T-cell (primary cell): ENCODE measurements around the gene KXD1. TPM values are rescaled to one million over a fixed set of nuclear protein-coding genes. Genes with fewer than 3 reads are reported as not detected.

ENCODE experiments used
- ATAC-seq, 4 experiments: fragments of 200-7000 bp in 3 of 4; fragments of 150-1000 bp in 1 of 4; cut with Tn5 transposase; replicated peaks in 1 of 4; 1 replicate in 3 of 4; 2 replicates in 1 of 4; pipeline ENCODE4 v1.10.0; 2021; ENCODE audit warnings: moderate library complexity in 3 of 4, mild to moderate bottlenecking in 2 of 4, moderate number of reproducible peaks in 1 of 4
- CTCF ChIA-PET, 2 donors: fragments of 300-600 bp; sonication (Branson Sonifier 250); formaldehyde crosslinking; loops; one replicate each; lab custom pipeline; 2022; ENCODE audit warnings: antibody characterized with exemption in 2 of 2; lab: Charles Lee
- POLR2A ChIA-PET, 2 donors: fragments of 300-600 bp; sonication (Branson Sonifier 250); formaldehyde crosslinking; loops; one replicate each; lab custom pipeline; 2022; ENCODE audit warnings: antibody characterized with exemption in 2 of 2; lab: Charles Lee
- DNase-seq, 35 experiments: peaks; one replicate each; pipeline versions ENCODE4 v3.0.0 to v3.0.0-alpha.2; 2013 to 2023
- H3K27ac ChIP-seq: one replicate; pipeline ENCODE4 v1.5.1; 2013; ENCODE audit warnings: low read length
- H3K27me3 ChIP-seq, 2 experiments: replicated peaks in 1 of 2; 1 replicate in 1 of 2; 2 replicates in 1 of 2; pipeline versions ENCODE4 v1.6.1 to v1.7.0; 2013; ENCODE audit warnings: low read length in 1 of 2, mixed read lengths in 1 of 2; ENCODE audit not compliant: control insufficient read depth in 2 of 2, insufficient read depth in 2 of 2; ENCODE audit errors: extremely low read depth in 1 of 2
- H3K36me3 ChIP-seq, 2 donors: 1 replicate in 1 of 2; 2 replicates in 1 of 2; pipeline versions ENCODE4 v1.6.1 to v1.7.0; 2013; ENCODE audit warnings: low read length in 1 of 2; ENCODE audit not compliant: control insufficient read depth in 2 of 2, insufficient read depth in 1 of 2; ENCODE audit errors: extremely low read depth in 1 of 2
- H3K4me1 ChIP-seq, 2 experiments: 1 replicate in 1 of 2; 2 replicates in 1 of 2; pipeline versions ENCODE4 v1.6.1 to v1.7.0; 2013; ENCODE audit warnings: low read length in 2 of 2, mixed read lengths in 1 of 2; ENCODE audit not compliant: insufficient read depth in 2 of 2, control insufficient read depth in 1 of 2; ENCODE audit errors: extremely low read depth in 1 of 2
- H3K4me3 ChIP-seq, 2 donors: 1 replicate in 1 of 2; 2 replicates in 1 of 2; pipeline versions ENCODE4 v1.5.1 to v1.7.0; 2013; ENCODE audit warnings: mild to moderate bottlenecking in 2 of 2, low read length in 1 of 2, moderate library complexity in 1 of 2; ENCODE audit not compliant: control insufficient read depth in 1 of 2; ENCODE audit errors: extremely low read depth in 1 of 2
- H3K9me3 ChIP-seq: 2 replicates; pipeline ENCODE4 v1.7.0; 2013
- H3K27ac Mint-ChIP-seq, 2 donors: one replicate each; pipeline ENCODE4 v1.8.0; 2020 to 2021; ENCODE audit warnings: mild to moderate bottlenecking in 2 of 2, mixed read lengths in 2 of 2
- H3K27me3 Mint-ChIP-seq, 2 donors: one replicate each; pipeline ENCODE4 v1.8.0; 2021 to 2022; ENCODE audit warnings: mixed read lengths in 2 of 2
- H3K36me3 Mint-ChIP-seq: one replicate; pipeline ENCODE4 v1.8.0; 2021; ENCODE audit warnings: mixed read lengths
- H3K4me1 Mint-ChIP-seq, 3 donors: one replicate each; pipeline ENCODE4 v1.8.0; 2020 to 2022; ENCODE audit warnings: mixed read lengths in 3 of 3, mild to moderate bottlenecking in 1 of 3
- H3K4me3 Mint-ChIP-seq, 3 donors: one replicate each; pipeline ENCODE4 v1.8.0; 2020 to 2022; ENCODE audit warnings: mild to moderate bottlenecking in 3 of 3, mixed read lengths in 3 of 3, moderate library complexity in 3 of 3
- H3K9me3 Mint-ChIP-seq, 3 donors: one replicate each; pipeline ENCODE4 v1.8.0; 2020 to 2022; ENCODE audit warnings: mixed read lengths in 3 of 3
- WGBS: methylation state at CpG from one replicate; pipeline ENCODE4 v1.1.5; 2013; ENCODE audit warnings: missing lambda C conversion rate; ENCODE audit not compliant: insufficient coverage; 5-methylcytosine and 5-hydroxymethylcytosine counted together
- total RNA-seq, 35 experiments: library from RNA in 6 of 35; stranded (reverse) in 6 of 35; fragments of 120-200 nt in 1 of 35; gene quantifications; one replicate each; pipeline versions ENCODE4 v1.2.1 to v1.2.4 and lab custom pipeline; 2013 to 2026

Gene KXD1
- total RNA-seq, 5 donors from 2014 or later (not counting 1 experiment from before 2014, with no cell fraction given) = 73.1 to 112 (median 95.8) TPM

DNA sequence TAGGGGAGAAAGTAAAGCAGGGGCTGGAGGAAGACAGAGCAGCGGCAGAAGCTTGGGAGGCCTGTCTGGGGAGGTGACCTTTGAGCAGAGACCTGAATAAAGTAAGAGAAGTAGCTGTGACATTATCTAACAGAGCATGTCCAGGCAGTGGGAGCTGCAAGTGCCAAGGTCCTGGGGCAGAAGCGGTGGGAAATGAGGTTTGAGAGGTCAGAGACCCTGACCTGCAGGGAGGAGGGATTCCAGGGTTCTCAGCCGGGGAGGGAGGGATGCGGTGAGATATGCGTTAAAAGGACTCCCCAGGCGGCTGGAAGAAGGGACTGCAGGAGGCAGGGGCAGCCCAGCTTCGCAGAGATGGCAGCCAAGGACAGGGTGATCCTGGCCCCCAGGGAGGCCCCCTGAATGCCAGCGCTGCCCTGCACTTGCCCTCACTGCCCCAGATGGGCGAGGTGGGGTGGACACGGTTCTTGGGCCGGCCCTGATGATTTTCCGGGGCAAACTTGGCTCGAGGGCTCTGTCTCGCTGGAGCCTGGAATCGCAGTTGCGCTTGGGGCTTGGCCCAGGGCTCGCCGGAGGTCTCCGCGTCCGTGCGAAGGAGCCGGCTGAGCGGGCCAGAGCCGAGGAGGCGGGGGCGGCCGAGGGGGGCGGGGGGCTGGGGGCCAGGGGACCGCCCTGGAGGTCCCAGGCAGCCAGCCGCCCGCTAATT lies 45.7 kb downstream of the KXD1 start:
- Mint-ChIP-seq H3K4me1 (peaks cover 0 to 16% (median 11%) of the 10 kb centered on the region in 3 donors), H3K27ac (peak overlapping the region; percentile 22 to 56), H3K9me3 (no peaks in the 10 kb centered on the region), H3K4me3 (peak overlapping the region in 1 of 3 donors; percentile 9), H3K36me3 (no peaks in the 10 kb centered on the region), H3K27me3 (peaks cover 37 to 68% of the 10 kb centered on the region in 2 donors)
- H3K4me3 ChIP-seq = no peak overlapping the region
- 9% methylated on average over 30 of the region's 32 CpGs for WGBS
- peak in 2 of 35 experiments; percentile 19 to 45 for DNase-seq
- CTCF ChIA-PET = no interaction called here
- POLR2A ChIA-PET = no interaction called here
- H3K4me1 ChIP-seq = peaks cover 0 to 25% of the 10 kb centered on the region in 2 experiments
- ATAC-seq = peak; percentile 41 to 75 (median 46)
- peaks cover 7 to 82% of the 10 kb centered on the region in 2 experiments for H3K27me3 ChIP-seq
- H3K27ac ChIP-seq = no peak overlapping the region
- H3K9me3 ChIP-seq = no peaks in the 10 kb centered on the region
- no peaks in the 10 kb centered on the region for H3K36me3 ChIP-seq

DNA sequence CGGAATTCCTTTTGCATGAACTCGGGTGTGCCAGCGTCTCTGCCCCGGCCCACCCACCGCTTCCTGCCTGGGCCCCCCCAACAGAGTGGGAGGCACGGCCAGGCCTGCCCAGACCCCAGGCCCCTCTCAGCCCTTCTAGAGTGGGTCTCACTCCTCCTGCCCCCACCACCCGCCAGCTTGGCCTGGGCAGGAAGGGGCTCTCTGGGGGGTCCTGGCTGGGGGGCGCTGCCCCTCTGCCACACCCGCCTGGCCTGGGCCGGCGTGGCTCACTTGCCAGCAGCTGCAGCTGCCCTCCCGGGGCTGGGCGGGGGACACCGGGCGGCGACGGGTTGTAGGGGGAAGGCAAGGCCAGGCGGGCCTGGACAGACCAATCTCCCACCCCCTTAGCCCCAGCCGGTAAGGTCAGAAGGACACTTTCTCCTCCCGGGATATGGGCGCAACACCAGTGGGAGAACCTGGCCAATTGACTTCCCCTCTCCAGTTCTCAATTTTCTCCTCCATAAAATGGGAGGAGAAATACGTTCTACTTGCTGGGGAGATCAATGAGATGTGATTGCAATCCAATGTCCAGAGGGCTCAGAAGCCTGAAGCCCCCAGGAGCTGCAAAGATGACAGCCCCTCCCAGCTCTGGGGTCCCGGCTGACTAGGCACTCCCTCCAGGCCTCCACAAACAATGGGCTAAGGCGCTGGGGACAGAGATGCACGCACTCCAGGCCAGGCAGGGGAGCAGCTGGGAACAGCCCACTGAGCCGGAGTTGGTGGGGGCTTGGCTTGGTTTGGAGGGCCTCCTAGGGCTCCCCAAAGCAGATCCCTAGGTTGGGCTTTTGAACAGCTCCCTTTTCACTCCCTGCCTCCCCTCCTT lies 46.5 kb downstream of the KXD1 start:
- H3K36me3 Mint-ChIP-seq = no peaks in the 10 kb centered on the region
- WGBS = 6% methylated on average over 9 of the region's 26 CpGs

DNA sequence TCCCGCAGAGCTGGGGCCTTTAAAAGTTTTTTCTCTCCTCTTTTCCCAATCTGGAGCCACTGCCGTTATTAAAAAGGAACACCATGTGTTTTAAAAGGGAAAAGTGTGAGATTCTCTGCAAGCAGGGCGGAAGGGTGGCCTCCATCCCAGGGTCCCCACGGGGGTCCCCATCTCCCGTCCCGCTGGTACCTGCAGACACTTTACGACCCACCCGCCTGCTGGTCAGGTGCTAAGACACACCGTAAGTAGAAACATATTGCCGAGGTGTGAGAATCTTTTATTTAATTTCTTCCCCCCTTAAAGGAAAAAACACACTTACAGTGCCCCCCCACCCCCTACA lies 47.1 kb downstream of the KXD1 start:
- Mint-ChIP-seq H3K27ac (no peak overlapping the region), H3K9me3 (no peaks in the 10 kb centered on the region), H3K36me3 (no peaks in the 10 kb centered on the region), H3K4me1 (peaks cover 0 to 25% (median 11%) of the 10 kb centered on the region in 3 donors), H3K27me3 (peaks cover 45 to 72% of the 10 kb centered on the region in 2 donors), H3K4me3 (peak overlapping the region in 1 of 3 donors; percentile 52)
- DNase-seq (no peak), ATAC-seq (no peak)
- ChIA-PET POLR2A (no interaction called here), CTCF (interaction anchor here in 1 of 2 donors (0.6 kb wide), 1 partner anchor 78 kb away, joined by 3 read pairs; no protein-coding TSS in a partner anchor)
- Histone ChIP-seq H3K36me3 (no peaks in the 10 kb centered on the region), H3K4me1 (peaks cover 0 to 25% of the 10 kb centered on the region in 2 experiments), H3K9me3 (no peaks in the 10 kb centered on the region), H3K27ac (no peak overlapping the region), H3K27me3 (peaks cover 11 to 82% of the 10 kb centered on the region in 2 experiments), H3K4me3 (no peak overlapping the region)
- WGBS = no CpG with 5 or more reads among the region's 10 CpGs

More for the DNA sequence above, 46.5 kb downstream of the KXD1 start:
- Mint-ChIP-seq H3K4me1 (peaks cover 0 to 24% (median 11%) of the 10 kb centered on the region in 3 donors), H3K4me3 (no peak overlapping the region), H3K27me3 (peaks cover 43 to 72% of the 10 kb centered on the region in 2 donors), H3K9me3 (no peaks in the 10 kb centered on the region), H3K27ac (no peak overlapping the region)
- peaks cover 0 to 25% of the 10 kb centered on the region in 2 experiments for H3K4me1 ChIP-seq
- no peaks in the 10 kb centered on the region for H3K36me3 ChIP-seq
- DNase-seq = no peak
- no peak overlapping the region for H3K27ac ChIP-seq
- peaks cover 11 to 82% of the 10 kb centered on the region in 2 experiments for H3K27me3 ChIP-seq
- POLR2A ChIA-PET = no interaction called here
- H3K4me3 ChIP-seq = no peak overlapping the region
- CTCF ChIA-PET = interaction anchor here in 1 of 2 donors (0.6 kb wide), 1 partner anchor 79 kb away, joined by 3 read pairs; no protein-coding TSS in a partner anchor
- no peaks in the 10 kb centered on the region for H3K9me3 ChIP-seq
- no peak for ATAC-seq

DNA sequence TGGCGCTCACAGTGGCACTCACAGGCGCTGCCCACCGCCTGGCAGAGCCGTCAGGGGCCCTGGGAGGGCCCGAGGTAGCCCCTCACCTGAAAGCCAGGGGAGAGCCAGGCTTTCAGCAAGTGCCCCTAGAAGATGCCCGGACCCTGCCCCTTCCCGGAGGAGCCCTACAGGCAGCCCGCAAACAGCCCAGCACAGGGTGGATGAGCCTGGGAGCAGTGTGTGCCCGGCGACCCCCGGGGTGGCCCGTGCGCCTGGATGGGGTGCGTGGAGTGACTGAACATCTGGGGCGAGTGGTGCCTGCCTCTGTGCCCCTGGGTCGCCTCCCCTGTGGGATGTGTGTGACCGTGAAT lies 47.5 kb downstream of the KXD1 start:
- Mint-ChIP-seq H3K27ac (no peak overlapping the region), H3K4me1 (peaks cover 0 to 25% (median 11%) of the 10 kb centered on the region in 3 donors), H3K36me3 (no peaks in the 10 kb centered on the region), H3K9me3 (no peaks in the 10 kb centered on the region), H3K27me3 (peaks cover 45 to 73% of the 10 kb centered on the region in 2 donors), H3K4me3 (peak overlapping the region; percentile 6 to 52 (median 49))
- ATAC-seq (peak in 1 of 4 experiments; percentile 22), DNase-seq (no peak)
- WGBS = 5% methylated on average over 17 of the region's 17 CpGs
- ChIA-PET POLR2A (no interaction called here), CTCF (no interaction called here)
- Histone ChIP-seq H3K27me3 (peaks cover 11 to 82% of the 10 kb centered on the region in 2 experiments), H3K36me3 (no peaks in the 10 kb centered on the region), H3K27ac (no peak overlapping the region), H3K4me1 (peaks cover 0 to 26% of the 10 kb centered on the region in 2 experiments), H3K4me3 (no peak overlapping the region), H3K9me3 (no peaks in the 10 kb centered on the region)

DNA sequence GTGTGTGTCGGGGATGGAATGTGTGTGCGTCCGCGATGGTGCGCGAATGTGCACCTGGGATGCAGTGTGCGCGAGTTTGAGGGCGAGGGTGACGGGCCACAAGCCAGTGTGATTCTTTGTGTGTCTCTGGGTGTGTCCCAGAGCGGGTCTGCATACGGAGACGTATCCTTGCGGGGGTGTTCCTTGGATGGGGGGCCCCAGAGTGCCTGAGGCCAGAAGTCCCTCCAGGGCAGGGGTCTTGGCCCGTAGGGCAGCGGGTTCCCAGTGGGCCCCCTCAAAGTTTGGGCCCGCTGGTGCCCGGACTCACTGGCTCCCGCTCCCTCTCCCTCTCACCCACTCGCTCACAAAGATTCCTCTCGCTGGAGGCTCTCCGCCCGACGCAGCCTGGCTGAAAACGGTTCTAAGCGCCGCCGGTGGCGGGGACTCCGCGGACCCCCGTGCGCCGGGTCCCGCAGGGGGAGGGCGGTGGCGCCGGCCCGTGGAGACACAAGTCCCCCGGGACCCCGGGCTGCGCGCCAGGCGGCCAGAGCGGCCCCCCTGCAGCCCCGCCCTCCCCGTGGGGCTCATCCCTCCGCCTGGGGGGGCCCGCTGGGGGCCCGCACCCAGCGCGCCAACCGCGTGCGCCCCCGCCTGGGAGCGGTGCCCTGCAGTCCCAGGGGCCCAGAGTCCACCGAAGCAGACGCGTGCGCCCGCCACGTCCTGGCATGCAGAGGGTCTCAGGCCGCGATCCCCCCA lies 48.0 kb downstream of the KXD1 start:
- POLR2A ChIA-PET = no interaction called here
- Mint-ChIP-seq H3K36me3 (no peaks in the 10 kb centered on the region), H3K4me1 (peaks cover 0 to 25% (median 11%) of the 10 kb centered on the region in 3 donors), H3K9me3 (no peaks in the 10 kb centered on the region), H3K4me3 (peak overlapping the region; percentile 6 to 52 (median 49)), H3K27ac (no peak overlapping the region), H3K27me3 (peaks cover 45 to 72% of the 10 kb centered on the region in 2 donors)
- 8% methylated on average over 60 of the region's 65 CpGs for WGBS
- CTCF ChIA-PET = no interaction called here
- ATAC-seq = peak in 1 of 4 experiments; percentile 17
- Histone ChIP-seq H3K9me3 (no peaks in the 10 kb centered on the region), H3K27ac (no peak overlapping the region), H3K36me3 (no peaks in the 10 kb centered on the region), H3K4me3 (no peak overlapping the region), H3K27me3 (peaks cover 11 to 85% of the 10 kb centered on the region in 2 experiments), H3K4me1 (peaks cover 0 to 27% of the 10 kb centered on the region in 2 experiments)
- no peak for DNase-seq
